OCI-LY7 (cell line): ENCODE data around the gene EXOSC1.

Experiments
- CTCF ChIP-seq: fragments of 200-600 bp; sonication (generic); conservative IDR thresholded peaks from 2 replicates; pipeline ENCODE4 v1.5.1; 2014; ENCODE audit warnings: mild to moderate bottlenecking, antibody characterized with exemption, low read length, moderate library complexity, mixed read lengths
- EZH2phosphoT487 ChIP-seq: fragments of 200-600 bp; sonication (generic); IDR thresholded peaks from 2 replicates; pipeline ENCODE4 v1.6.1; 2018; ENCODE audit warnings: low read depth, borderline replicate concordance, mild to moderate bottlenecking, mixed run types, antibody characterized with exemption, low read length, moderate library complexity, mixed read lengths

- TF ChIP-seq CTCF: no peak
- no peak for TF ChIP-seq EZH2phosphoT487
These were observed 41.8 kb downstream of the EXOSC1 start for GRCh38 chr10:97404044-97404443.
